ENCODE results near the gene PTGDR.

The PTGDR gene

GRCh38 chr14:52265253-52265652, 2.2 kb upstream of the PTGDR start:
- FAIRE-seq = no peak

GRCh38 chr14:52266179-52266578, 1.3 kb upstream of the PTGDR start:
- no peak for FAIRE-seq

GRCh38 chr14:52266782-52267181, 716 bp upstream of the PTGDR start:
- no peak for FAIRE-seq

- FAIRE-seq = no peak
These were observed 972 bp downstream of the PTGDR start for GRCh38 chr14:52268279-52269061.

GRCh38 chr14:52269100-52269499, 1.6 kb downstream of the PTGDR start:
- FAIRE-seq = no peak

- no peak for FAIRE-seq
These were observed 2.5 kb downstream of the PTGDR start for GRCh38 chr14:52269982-52270381.

GRCh38 chr14:52271538-52271937, 4.0 kb downstream of the PTGDR start:
- no peak for FAIRE-seq

GRCh38 chr14:52272375-52272774, 4.9 kb downstream of the PTGDR start:
- no peak for FAIRE-seq

- no peak for FAIRE-seq
These were observed 7.9 kb downstream of the PTGDR start for GRCh38 chr14:52275372-52275771.

GRCh38 chr14:52277552-52277951, 10.1 kb downstream of the PTGDR start:
- FAIRE-seq = no peak

- FAIRE-seq = no peak
These were observed 11.9 kb downstream of the PTGDR start for GRCh38 chr14:52279408-52279807.

- no peak for FAIRE-seq
These were observed 15.6 kb downstream of the PTGDR start for GRCh38 chr14:52283099-52283498.

- no peak for FAIRE-seq
These were observed 19.5 kb downstream of the PTGDR start for GRCh38 chr14:52286661-52287649.

GRCh38 chr14:52296378-52296777, 28.9 kb downstream of the PTGDR start:
- FAIRE-seq = no peak

GRCh38 chr14:52298795-52299194, 31.3 kb downstream of the PTGDR start:
- no peak for FAIRE-seq

- peak; percentile 96 for FAIRE-seq
These were observed 32.3 kb downstream of the PTGDR start for GRCh38 chr14:52299692-52300278.

GRCh38 chr14:52303236-52303635, 35.7 kb downstream of the PTGDR start:
- FAIRE-seq = no peak

GRCh38 chr14:52304248-52304904, 36.9 kb downstream of the PTGDR start:
- no peak for FAIRE-seq

- no peak for FAIRE-seq
These were observed 37.5 kb downstream of the PTGDR start for GRCh38 chr14:52305014-52305413.

- FAIRE-seq = no peak
These were observed 39.9 kb downstream of the PTGDR start for GRCh38 chr14:52307376-52307775.

- FAIRE-seq = no peak
These were observed 40.4 kb downstream of the PTGDR start for GRCh38 chr14:52307905-52308304.

GRCh38 chr14:52310541-52310940, 43.0 kb downstream of the PTGDR start:
- FAIRE-seq = no peak

- FAIRE-seq = no peak
These were observed 45.4 kb downstream of the PTGDR start for GRCh38 chr14:52312931-52313355.
